ENCODE data around the gene ADGRA3.

ADGRA3 gene

GRCh38 chr4:22363036-22363435, 152.8 kb downstream of the ADGRA3 start:
- H3K9ac ChIP-seq: no peak overlapping the region
- TF ChIP-seq Cebpa-rat (IDR thresholded peaks at IDR 0.05): no peak
- no peaks in the 10 kb centered on the region for H4K20me1 ChIP-seq
- no peaks in the 10 kb centered on the region for H3K9me3 ChIP-seq
- no peak overlapping the region for H3K4me2 ChIP-seq
- H3K27ac ChIP-seq: no peak overlapping the region
- H3K36me3 ChIP-seq: no peaks in the 10 kb centered on the region
- no peaks in the 10 kb centered on the region for H3K4me1 ChIP-seq
- H3K27me3 ChIP-seq: no peaks in the 10 kb centered on the region
- H3K4me3 ChIP-seq: no peak overlapping the region

GRCh38 chr4:22356987-22357596, 158.8 kb downstream of the ADGRA3 start:
- Histone ChIP-seq H3K9ac (no peak overlapping the region), H4K20me1 (no peaks in the 10 kb centered on the region), H3K4me2 (no peak overlapping the region), H3K27ac (no peak overlapping the region), H3K9me3 (peaks cover 15% of the 10 kb centered on the region; the same call in 1 of the 2 replicates), H3K36me3 (no peaks in the 10 kb centered on the region), H3K4me3 (no peak overlapping the region), H3K4me1 (no peaks in the 10 kb centered on the region), H3K27me3 (no peaks in the 10 kb centered on the region)
- no peak for TF ChIP-seq Cebpa-rat (IDR thresholded peaks at IDR 0.05)

GRCh38 chr4:22348410-22348809, 167.5 kb downstream of the ADGRA3 start:
- H3K27ac ChIP-seq: no peak overlapping the region
- H3K27me3 ChIP-seq: no peaks in the 10 kb centered on the region
- H3K9me3 ChIP-seq: 0 out of 2 replicates have a peak, but pooled peaks cover 5% of the 10 kb centered on the region
- H3K4me3 ChIP-seq: no peak overlapping the region
- TF ChIP-seq Cebpa-rat (IDR thresholded peaks at IDR 0.05): no peak
- no peaks in the 10 kb centered on the region for H3K36me3 ChIP-seq
- no peaks in the 10 kb centered on the region for H3K4me1 ChIP-seq
- H3K9ac ChIP-seq: no peak overlapping the region
- H3K4me2 ChIP-seq: no peak overlapping the region
- H4K20me1 ChIP-seq: no peaks in the 10 kb centered on the region

- Histone ChIP-seq H3K9me3 (no peaks in the 10 kb centered on the region), H3K27me3 (no peaks in the 10 kb centered on the region), H3K4me3 (no peak overlapping the region), H3K27ac (no peak overlapping the region), H3K4me2 (no peak overlapping the region), H3K4me1 (no peaks in the 10 kb centered on the region), H4K20me1 (no peaks in the 10 kb centered on the region), H3K36me3 (no peaks in the 10 kb centered on the region), H3K9ac (no peak overlapping the region)
- no peak for TF ChIP-seq Cebpa-rat (IDR thresholded peaks at IDR 0.05)
These were observed 170.2 kb downstream of the ADGRA3 start for GRCh38 chr4:22345678-22346077.

GRCh38 chr4:22345055-22345454, 170.8 kb downstream of the ADGRA3 start:
- Histone ChIP-seq H3K9ac (no peak overlapping the region), H4K20me1 (no peaks in the 10 kb centered on the region), H3K9me3 (no peaks in the 10 kb centered on the region), H3K27me3 (no peaks in the 10 kb centered on the region), H3K27ac (no peak overlapping the region), H3K4me2 (no peak overlapping the region), H3K4me3 (no peak overlapping the region), H3K4me1 (no peaks in the 10 kb centered on the region), H3K36me3 (no peaks in the 10 kb centered on the region)
- TF ChIP-seq Cebpa-rat (IDR thresholded peaks at IDR 0.05): no peak

- Histone ChIP-seq H3K4me2 (no peak overlapping the region), H4K20me1 (no peaks in the 10 kb centered on the region), H3K9ac (no peak overlapping the region), H3K27me3 (no peaks in the 10 kb centered on the region), H3K4me3 (no peak overlapping the region), H3K27ac (no peak overlapping the region), H3K4me1 (no peaks in the 10 kb centered on the region), H3K9me3 (no peaks in the 10 kb centered on the region), H3K36me3 (no peaks in the 10 kb centered on the region)
- no peak for TF ChIP-seq Cebpa-rat (IDR thresholded peaks at IDR 0.05)
These were observed 172.3 kb downstream of the ADGRA3 start for GRCh38 chr4:22343606-22344005.

GRCh38 chr4:22339491-22339890, 176.4 kb downstream of the ADGRA3 start:
- Histone ChIP-seq H3K9ac (no peak overlapping the region), H3K36me3 (no peaks in the 10 kb centered on the region), H3K27me3 (no peaks in the 10 kb centered on the region), H3K4me2 (no peak overlapping the region), H4K20me1 (no peaks in the 10 kb centered on the region), H3K4me1 (no peaks in the 10 kb centered on the region), H3K9me3 (no peaks in the 10 kb centered on the region; the same call in 1 of the 2 replicates), H3K4me3 (no peak overlapping the region), H3K27ac (no peak overlapping the region)
- no peak for TF ChIP-seq Cebpa-rat (IDR thresholded peaks at IDR 0.05)

GRCh38 chr4:22338796-22339195, 177.1 kb downstream of the ADGRA3 start:
- Histone ChIP-seq H3K9me3 (no peaks in the 10 kb centered on the region; the same call in 1 of the 2 replicates), H3K4me3 (no peak overlapping the region), H3K4me1 (no peaks in the 10 kb centered on the region), H3K36me3 (no peaks in the 10 kb centered on the region), H3K4me2 (no peak overlapping the region), H3K27ac (no peak overlapping the region), H3K27me3 (no peaks in the 10 kb centered on the region), H4K20me1 (no peaks in the 10 kb centered on the region), H3K9ac (no peak overlapping the region)
- TF ChIP-seq Cebpa-rat (IDR thresholded peaks at IDR 0.05): no peak
